HEK293T (cell line): ENCODE data around the gene HTT.

Experiments
- ARNT ChIP-seq: fragments of 450-650 bp; IDR thresholded peaks from 2 replicates; pipeline ENCODE4 v1.6.1; 2017; ENCODE audit warnings: mild to moderate bottlenecking
- BHLHE40 ChIP-seq: fragments of 450-650 bp; IDR thresholded peaks from 2 replicates; pipeline ENCODE4 v1.6.1; 2016; ENCODE audit warnings: mild to moderate bottlenecking, moderate library complexity, borderline replicate concordance
- FOXA1 ChIP-seq: fragments of 450-650 bp; IDR thresholded peaks from 2 replicates; pipeline ENCODE4 v1.6.1; 2016; ENCODE audit warnings: mild to moderate bottlenecking
- FOXK2 ChIP-seq: fragments of 450-650 bp; IDR thresholded peaks from 2 replicates; pipeline ENCODE4 v1.6.1; 2016; ENCODE audit warnings: mild to moderate bottlenecking
- HDGF ChIP-seq: fragments of 450-650 bp; IDR thresholded peaks from 2 replicates; pipeline ENCODE4 v1.6.1; 2017; ENCODE audit warnings: antibody characterized with exemption, borderline replicate concordance
- LEF1 ChIP-seq: fragments of 450-650 bp; IDR thresholded peaks from 2 replicates; pipeline ENCODE4 v1.6.1; 2017; ENCODE audit warnings: mild to moderate bottlenecking, borderline replicate concordance
- NFRKB ChIP-seq: fragments of 450-650 bp; IDR thresholded peaks from 2 replicates; pipeline ENCODE4 v1.6.1; 2016; ENCODE audit warnings: mild to moderate bottlenecking, moderate library complexity
- TARDBP ChIP-seq: fragments of 450-650 bp; IDR thresholded peaks from 2 replicates; pipeline ENCODE4 v1.6.1; 2016

DNA sequence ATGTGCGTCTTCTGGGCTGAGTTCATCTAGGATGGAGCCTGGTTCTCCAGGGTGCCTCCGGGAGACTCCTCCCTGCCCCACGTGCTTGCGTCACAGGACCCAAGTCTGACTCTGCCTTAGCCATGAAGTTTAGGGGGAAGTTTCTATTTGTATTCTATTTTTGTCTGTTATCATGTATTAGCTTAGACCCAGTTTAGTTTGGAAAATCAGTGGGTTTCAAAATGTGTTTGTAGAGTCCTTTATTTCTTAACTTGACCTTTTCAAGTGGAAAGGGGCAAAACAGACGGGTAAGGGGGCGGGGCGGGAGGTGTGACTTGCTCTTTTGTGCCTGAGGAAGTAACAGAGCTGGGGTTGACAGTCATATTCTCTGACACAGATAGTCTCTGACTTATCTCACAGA lies 86.0 kb downstream of the HTT start:
- TF ChIP-seq HDGF (no peak), ARNT (no peak), NFRKB (no peak), BHLHE40 (no peak), LEF1 (no peak), FOXA1 (no peak), FOXK2 (no peak), TARDBP (no peak)
